Neural progenitor cell (in vitro differentiated cells): Measurements from ENCODE around the gene KIF25. TPM values are rescaled to one million over a fixed set of nuclear protein-coding genes. Genes with fewer than 3 reads are reported as not detected.
A peak's percentile ranks its signal among the peaks of the same experiment; 100 is the strongest.

Experiments used
- DNase-seq: peaks from one replicate; pipeline ENCODE4 v3.0.0-alpha.2; 2016; ENCODE audit warnings: low spot score
- H2AFZ ChIP-seq: fragments of 200-600 bp; sonication (generic); replicated peaks from 2 replicates; pipeline ENCODE4 v1.6.1; 2016; ENCODE audit warnings: antibody characterized with exemption
- H3F3A ChIP-seq: fragments of 200-600 bp; sonication (generic); 2 replicates; pipeline ENCODE4 v1.6.1; 2016; ENCODE audit warnings: antibody characterized with exemption, low read depth
- H3K27ac ChIP-seq: fragments of 200-600 bp; sonication (generic); 2 replicates; pipeline ENCODE4 v1.5.1; 2016; ENCODE audit warnings: mild to moderate bottlenecking
- H3K27me3 ChIP-seq: fragments of 200-600 bp; sonication (generic); 2 replicates; pipeline ENCODE4 v1.6.1; 2016; ENCODE audit warnings: mild to moderate bottlenecking, moderate library complexity
- H3K36me3 ChIP-seq: fragments of 200-600 bp; sonication (generic); 2 replicates; pipeline ENCODE4 v1.5.1; 2016
- H3K4me1 ChIP-seq: fragments of 200-600 bp; sonication (generic); 2 replicates; pipeline ENCODE4 v1.6.1; 2016; ENCODE audit warnings: mixed run types
- H3K4me2 ChIP-seq: fragments of 200-600 bp; sonication (generic); 2 replicates; pipeline ENCODE4 v1.6.1; 2016
- H3K4me3 ChIP-seq: fragments of 200-600 bp; sonication (generic); 2 replicates; pipeline ENCODE4 v1.5.1; 2016
- H3K79me2 ChIP-seq: fragments of 200-600 bp; sonication (generic); 2 replicates; pipeline ENCODE4 v1.6.1; 2016; ENCODE audit warnings: low read depth
- H3K9ac ChIP-seq: fragments of 200-600 bp; sonication (generic); 2 replicates; pipeline ENCODE4 v1.6.1; 2016
- H3K9me3 ChIP-seq: fragments of 200-600 bp; sonication (generic); 2 replicates; pipeline ENCODE4 v1.5.1; 2016; ENCODE audit warnings: low read depth
- H4K20me1 ChIP-seq: fragments of 200-600 bp; sonication (generic); 2 replicates; pipeline ENCODE4 v1.6.1; 2016; ENCODE audit warnings: low read depth
- H3K27ac Mint-ChIP-seq: 3 replicates; pipeline ENCODE4 v1.8.0; 2021; ENCODE audit warnings: mixed read lengths
- H3K27me3 Mint-ChIP-seq: 2 replicates; pipeline ENCODE4 v1.8.0; 2022; ENCODE audit warnings: low read depth, mild to moderate bottlenecking, inconsistent platforms, moderate library complexity, mixed read lengths; ENCODE audit not compliant: insufficient read depth
- H3K36me3 Mint-ChIP-seq: 3 replicates; pipeline ENCODE4 v1.8.0; 2021; ENCODE audit warnings: mixed read lengths
- H3K4me1 Mint-ChIP-seq: 3 replicates; pipeline ENCODE4 v1.8.0; 2021; ENCODE audit warnings: mixed read lengths
- H3K4me3 Mint-ChIP-seq: 3 replicates; pipeline ENCODE4 v1.8.0; 2021; ENCODE audit warnings: mild to moderate bottlenecking, moderate library complexity, mixed read lengths
- H3K9me3 Mint-ChIP-seq: 3 replicates; pipeline ENCODE4 v1.8.0; 2020; ENCODE audit warnings: mixed read lengths
- CTCF ChIP-seq: fragments of 200-600 bp; sonication (generic); IDR thresholded peaks from 2 replicates; pipeline ENCODE4 v1.5.1; 2017; ENCODE audit warnings: antibody characterized with exemption, mild to moderate bottlenecking
- EZH2 ChIP-seq: fragments of 200-600 bp; sonication (generic); IDR thresholded peaks from 2 replicates; pipeline ENCODE4 v1.6.1; 2017; ENCODE audit warnings: antibody characterized with exemption, mild to moderate bottlenecking, moderate library complexity
- EZH2phosphoT487 ChIP-seq: fragments of 200-600 bp; sonication (generic); IDR thresholded peaks from 2 replicates; pipeline ENCODE4 v1.6.1; 2017; ENCODE audit warnings: antibody characterized with exemption
- total RNA-seq: library from RNA; depleted of rRNA; stranded (reverse); fragments of >200 nt; gene quantifications from 2 replicates; pipeline ENCODE4 v1.2.3, GENCODE V29; 2015; ENCODE audit warnings: low replicate concordance

The KIF25 gene, protein sequence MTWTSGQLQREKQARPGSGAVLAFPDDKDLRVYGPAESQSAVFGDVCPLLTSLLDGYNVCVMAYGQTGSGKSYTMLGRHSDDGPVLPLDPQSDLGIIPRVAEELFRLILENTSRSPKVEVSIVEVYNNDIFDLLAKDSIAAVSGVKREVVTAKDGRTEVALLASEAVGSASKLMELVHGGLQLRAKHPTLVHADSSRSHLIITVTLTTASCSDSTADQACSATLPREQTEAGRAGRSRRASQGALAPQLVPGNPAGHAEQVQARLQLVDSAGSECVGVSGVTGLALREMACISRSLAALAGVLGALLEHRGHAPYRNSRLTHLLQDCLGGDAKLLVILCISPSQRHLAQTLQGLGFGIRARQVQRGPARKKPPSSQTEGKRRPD
- 1.2 and 1.5 TPM in 2 replicates for total RNA-seq

DNA sequence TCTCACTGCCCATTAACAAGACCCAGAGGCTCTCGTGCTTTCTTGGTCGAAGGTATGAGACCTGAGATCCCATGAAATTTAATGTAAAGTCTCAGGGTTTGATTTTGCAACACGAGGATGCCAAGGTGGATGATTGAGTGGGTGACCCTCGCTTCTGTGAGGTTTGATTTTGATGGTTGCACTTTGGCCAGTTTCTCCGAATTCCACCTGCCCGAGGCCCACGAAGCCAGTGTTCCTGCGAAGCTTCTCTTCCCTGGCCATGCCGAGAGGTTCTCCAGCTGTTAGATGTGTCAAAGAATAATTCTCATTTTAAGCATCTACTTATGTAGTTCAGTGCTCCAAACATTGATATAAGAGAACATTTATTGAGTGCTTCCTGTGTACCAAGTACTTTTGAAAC, at the start of gene KIF25:
Gene KIF25, plus strand, starts transcription at position 30 of the 400 bp plus-strand sequence. CDS start 31,915 bp downstream, outside the sequence.
- no peak within 1 kb of the TSS for H3K9ac ChIP-seq
- no peak within 1 kb of the TSS for H3K27ac ChIP-seq
- H3K36me3 ChIP-seq, result no peaks in the 10 kb centered on the region
- no peaks in the 10 kb centered on the region for H3K27me3 ChIP-seq
- H4K20me1 ChIP-seq, result no peaks in the 10 kb centered on the region
- no peaks in the 10 kb centered on the region for H3K36me3 Mint-ChIP-seq
- H3K79me2 ChIP-seq, result no peaks in the 10 kb centered on the region
- no peaks in the 10 kb centered on the region for H3K9me3 ChIP-seq
- H2AFZ ChIP-seq, result no peak within 1 kb of the TSS
- no peak within 1 kb of the TSS for H3K4me2 ChIP-seq
- H3K4me3 ChIP-seq, result no peak within 1 kb of the TSS
- H3K27ac Mint-ChIP-seq, result peak within 1 kb of the TSS; percentile 46
- no peak within 1 kb of the TSS for H3K4me3 Mint-ChIP-seq
- H3K4me1 Mint-ChIP-seq, result peaks cover 11% of the 10 kb centered on the region
- no peaks in the 10 kb centered on the region for H3F3A ChIP-seq
- peaks cover 5% of the 10 kb centered on the region for H3K27me3 Mint-ChIP-seq
- TF ChIP-seq CTCF (no peak), EZH2phosphoT487 (no peak), EZH2 (no peak)
- no peaks in the 10 kb centered on the region for H3K9me3 Mint-ChIP-seq
- no peak for DNase-seq
- no peaks in the 10 kb centered on the region for H3K4me1 ChIP-seq

- Histone ChIP-seq H3K36me3 (peaks cover 46% of the 10 kb centered on the region), H3K79me2 (no peaks in the 10 kb centered on the region), H3F3A (no peaks in the 10 kb centered on the region), H3K4me2 (no peak overlapping the region), H3K9me3 (no peaks in the 10 kb centered on the region), H3K27ac (no peak overlapping the region), H3K4me3 (no peak overlapping the region), H4K20me1 (no peaks in the 10 kb centered on the region), H3K27me3 (no peaks in the 10 kb centered on the region), H3K4me1 (no peaks in the 10 kb centered on the region), H2AFZ (no peak overlapping the region), H3K9ac (no peak overlapping the region)
- Mint-ChIP-seq H3K4me3 (no peak overlapping the region), H3K36me3 (peaks cover 44% of the 10 kb centered on the region), H3K27ac (no peak overlapping the region), H3K4me1 (no peaks in the 10 kb centered on the region), H3K27me3 (no peaks in the 10 kb centered on the region), H3K9me3 (no peaks in the 10 kb centered on the region)
- TF ChIP-seq CTCF (no peak), EZH2phosphoT487 (no peak), EZH2 (no peak)
- DNase-seq, result no peak
These were observed 49.8 kb upstream of the KIF25 start for GRCh38 chr6:167947716-167948115.

DNA sequence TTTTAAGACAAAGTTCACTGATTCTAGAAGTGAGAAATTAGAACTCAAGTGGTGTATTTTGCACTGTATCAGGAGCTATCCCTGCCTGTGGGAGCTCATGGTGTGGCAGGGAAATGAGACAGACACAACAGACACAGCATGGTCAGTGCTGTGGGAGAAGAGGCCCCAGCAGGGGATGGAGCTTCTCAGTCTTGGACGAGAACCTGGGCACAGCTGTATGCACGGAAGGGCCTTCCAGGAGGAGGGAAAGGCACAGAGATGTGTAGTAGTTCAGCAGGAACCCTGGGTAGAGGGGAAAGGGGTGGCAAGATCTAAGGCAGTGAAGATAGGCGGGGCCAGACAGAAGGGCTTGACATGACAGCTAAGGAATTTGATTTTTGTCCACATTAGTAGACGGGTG, 48.8 kb upstream of the KIF25 start:
- Histone ChIP-seq H3K4me1 (no peaks in the 10 kb centered on the region), H3K27ac (no peak overlapping the region), H3K9ac (no peak overlapping the region), H4K20me1 (no peaks in the 10 kb centered on the region), H3K36me3 (peaks cover 38% of the 10 kb centered on the region), H3F3A (no peaks in the 10 kb centered on the region), H3K4me3 (no peak overlapping the region), H3K27me3 (no peaks in the 10 kb centered on the region), H3K9me3 (no peaks in the 10 kb centered on the region), H2AFZ (no peak overlapping the region), H3K4me2 (no peak overlapping the region), H3K79me2 (peaks cover 5% of the 10 kb centered on the region)
- no peak for TF ChIP-seq EZH2
- no peak for TF ChIP-seq CTCF
- TF ChIP-seq EZH2phosphoT487, result no peak
- no peak for DNase-seq
- Mint-ChIP-seq H3K4me1 (no peaks in the 10 kb centered on the region), H3K27ac (no peak overlapping the region), H3K27me3 (no peaks in the 10 kb centered on the region), H3K36me3 (peaks cover 37% of the 10 kb centered on the region), H3K4me3 (no peak overlapping the region), H3K9me3 (no peaks in the 10 kb centered on the region)
